ENCODE measurements around the gene RTL10.

RTL10 gene

DNA sequence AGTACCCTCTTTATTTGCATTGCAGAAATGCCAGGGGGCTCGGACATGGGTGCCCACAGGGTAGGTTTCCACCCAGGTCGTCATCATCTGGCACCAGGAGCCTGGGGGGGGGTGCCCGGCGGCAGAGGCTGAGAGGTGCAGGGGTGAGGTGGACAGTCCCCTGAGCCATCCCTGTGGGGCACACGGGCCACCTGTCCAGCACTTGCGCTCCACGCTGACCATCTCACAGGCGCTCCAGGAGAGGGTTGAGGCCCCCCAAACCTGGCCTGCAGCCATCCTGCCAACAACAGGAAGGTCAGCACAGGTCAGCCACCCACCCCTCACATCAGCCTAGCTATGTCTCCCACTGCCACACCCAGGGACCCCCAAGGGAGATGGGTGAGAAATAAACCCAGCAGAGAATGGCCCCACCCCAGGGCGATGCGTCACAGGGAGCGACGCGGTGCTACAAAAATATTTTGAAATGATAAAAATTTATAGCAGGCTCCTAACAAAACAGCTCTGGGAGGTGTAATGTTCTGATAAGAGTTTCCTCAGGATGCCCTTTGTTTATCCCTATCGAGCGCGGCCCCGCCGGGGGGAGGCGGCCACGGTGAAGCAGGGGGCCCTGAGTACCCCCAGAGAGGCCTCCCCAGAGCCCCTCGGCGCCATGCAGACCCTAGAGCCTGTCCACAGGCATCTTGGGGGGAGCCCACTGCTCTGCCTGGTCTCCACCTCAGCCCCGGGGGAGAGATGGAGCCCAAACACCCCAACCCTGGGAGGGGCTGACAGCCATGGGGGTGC, 21.0 kb upstream of the RTL10 start:
- no peak for DNase-seq

DNA sequence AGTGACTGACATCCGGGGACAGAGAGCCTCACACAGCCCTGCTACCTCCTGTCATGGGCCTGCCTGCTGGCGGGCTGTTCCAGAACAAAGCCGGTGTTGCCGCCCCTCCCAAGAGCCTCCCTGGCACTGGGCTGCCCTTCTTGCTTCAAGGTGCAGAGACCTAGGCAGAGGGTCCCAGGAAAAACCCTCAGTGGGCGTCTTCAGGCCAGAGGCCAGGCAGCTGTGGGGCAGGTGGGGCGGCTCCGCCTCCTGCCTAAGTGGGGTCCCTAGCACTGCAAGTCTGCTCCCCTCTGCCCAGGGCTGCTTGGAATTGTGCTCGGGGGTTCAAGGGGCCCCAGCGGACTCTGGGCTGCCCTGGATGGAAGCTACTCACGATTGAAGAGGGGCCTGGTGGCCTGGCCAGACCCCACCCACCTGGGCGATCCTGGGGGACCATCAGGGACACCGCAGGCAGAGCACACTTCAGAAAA, 20.4 kb upstream of the RTL10 start:
- no peak for DNase-seq

DNA sequence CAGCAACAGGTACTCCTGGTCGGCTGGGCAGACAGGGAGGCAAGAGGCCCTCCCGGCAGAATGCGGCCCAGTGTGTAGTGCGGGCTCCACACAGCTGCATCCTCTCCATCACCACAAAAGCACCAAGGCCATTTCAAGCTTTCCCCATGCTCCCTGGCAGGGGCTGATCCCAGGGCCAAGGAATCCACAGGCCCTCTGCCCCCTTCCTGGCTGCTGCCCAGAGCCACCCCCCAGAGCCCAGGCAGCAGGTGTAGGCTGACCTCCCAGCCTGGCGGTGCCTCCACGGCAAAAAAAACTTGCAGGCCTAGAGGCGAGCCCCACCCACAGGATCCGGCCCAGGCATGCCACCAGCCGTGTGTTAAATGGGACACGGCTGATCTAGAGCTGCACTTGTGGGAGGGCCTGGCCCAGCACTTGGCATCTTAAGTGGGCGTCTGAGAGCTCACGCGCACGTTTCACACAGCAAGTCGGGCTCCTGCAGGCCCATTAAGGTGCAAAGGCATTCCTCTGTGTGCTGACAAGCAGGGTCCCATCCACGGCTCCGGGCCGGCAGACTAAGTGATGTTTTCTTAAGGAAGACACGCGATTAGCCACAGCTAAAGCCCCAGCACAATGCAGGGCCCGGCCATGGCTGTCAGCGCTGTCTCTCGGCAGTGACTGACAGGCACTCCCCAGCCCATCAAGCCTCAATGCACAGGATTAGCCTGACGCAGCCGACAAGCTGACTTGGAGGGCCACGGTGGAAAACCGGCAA, 19.8 kb upstream of the RTL10 start:
- no peak for DNase-seq

DNA sequence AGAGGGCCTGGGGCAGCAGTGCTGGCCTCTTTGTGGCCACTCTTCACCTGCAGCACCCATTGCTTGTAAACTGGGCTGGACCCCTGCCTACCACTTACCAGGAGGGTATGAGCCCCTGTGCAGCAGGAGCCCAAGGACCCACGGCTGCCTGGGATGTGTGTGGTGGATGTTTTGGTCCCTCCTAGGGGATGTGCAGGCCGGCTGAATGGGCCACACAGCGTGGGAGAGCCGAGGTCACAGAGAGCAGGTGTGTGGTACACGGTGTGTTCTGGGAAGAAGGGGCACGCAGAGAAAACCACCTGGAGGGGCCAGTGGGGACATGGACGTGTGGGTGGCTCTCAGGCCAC, 19.3 kb upstream of the RTL10 start:
- no peak for DNase-seq

DNA sequence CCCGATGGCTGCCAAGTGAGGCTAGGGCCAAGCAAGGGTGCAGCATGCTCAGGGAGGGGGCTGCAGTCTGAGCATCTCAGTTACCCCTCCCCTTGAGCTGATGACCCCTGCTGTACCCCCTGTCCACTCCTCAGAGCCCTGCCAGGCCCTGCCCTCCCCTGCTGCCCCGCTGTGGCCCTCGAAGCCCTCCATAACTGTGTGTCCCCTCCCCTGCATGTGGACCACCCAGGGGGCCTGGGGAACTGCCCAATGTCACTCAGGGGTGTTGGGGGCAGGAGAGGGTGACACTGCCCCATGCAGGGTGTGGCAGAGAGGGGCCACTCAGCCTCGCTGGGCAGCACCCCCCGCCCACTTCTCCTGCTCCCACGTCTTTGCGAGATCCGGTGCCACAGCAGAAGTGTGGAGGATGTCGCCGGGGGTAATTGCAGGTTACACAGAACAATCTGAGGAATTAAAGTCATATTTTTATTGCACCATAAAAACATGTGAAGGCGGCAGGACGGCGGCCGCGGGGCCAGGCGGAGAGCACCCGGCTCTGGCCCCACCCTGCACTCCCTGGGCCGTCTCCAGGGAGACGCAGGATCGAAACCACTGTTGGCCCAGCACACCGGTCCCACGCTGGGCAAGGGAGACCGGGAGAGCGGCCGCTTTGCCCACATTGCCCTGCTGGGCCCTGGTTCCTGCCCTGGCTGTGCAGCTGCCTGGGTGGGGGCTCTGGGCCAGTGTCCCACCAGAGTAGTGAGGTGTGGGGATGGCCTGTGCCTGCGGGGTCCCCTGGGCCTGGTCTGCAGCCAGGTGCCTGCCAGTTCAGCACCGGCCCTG, 18.7 kb upstream of the RTL10 start:
- no peak for DNase-seq

DNA sequence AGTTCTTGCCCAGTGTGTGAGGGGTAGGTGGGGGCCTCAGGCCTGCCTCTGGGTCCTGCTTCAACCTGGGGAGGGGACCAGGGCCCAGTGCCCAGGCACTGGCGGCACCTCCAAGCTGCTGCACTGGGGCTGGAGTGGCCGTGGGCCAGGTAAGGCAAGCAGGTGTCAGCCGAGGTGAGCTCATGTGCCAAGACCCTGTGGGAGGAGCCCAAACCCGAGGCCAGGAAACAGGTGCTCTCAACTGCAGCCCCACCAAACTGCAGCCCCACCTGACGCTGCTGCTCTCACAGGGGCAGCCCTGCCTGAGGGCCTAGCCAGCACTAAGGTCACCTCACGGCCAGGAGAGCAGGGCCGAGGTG, 18.1 kb upstream of the RTL10 start:
- DNase-seq = no peak

DNA sequence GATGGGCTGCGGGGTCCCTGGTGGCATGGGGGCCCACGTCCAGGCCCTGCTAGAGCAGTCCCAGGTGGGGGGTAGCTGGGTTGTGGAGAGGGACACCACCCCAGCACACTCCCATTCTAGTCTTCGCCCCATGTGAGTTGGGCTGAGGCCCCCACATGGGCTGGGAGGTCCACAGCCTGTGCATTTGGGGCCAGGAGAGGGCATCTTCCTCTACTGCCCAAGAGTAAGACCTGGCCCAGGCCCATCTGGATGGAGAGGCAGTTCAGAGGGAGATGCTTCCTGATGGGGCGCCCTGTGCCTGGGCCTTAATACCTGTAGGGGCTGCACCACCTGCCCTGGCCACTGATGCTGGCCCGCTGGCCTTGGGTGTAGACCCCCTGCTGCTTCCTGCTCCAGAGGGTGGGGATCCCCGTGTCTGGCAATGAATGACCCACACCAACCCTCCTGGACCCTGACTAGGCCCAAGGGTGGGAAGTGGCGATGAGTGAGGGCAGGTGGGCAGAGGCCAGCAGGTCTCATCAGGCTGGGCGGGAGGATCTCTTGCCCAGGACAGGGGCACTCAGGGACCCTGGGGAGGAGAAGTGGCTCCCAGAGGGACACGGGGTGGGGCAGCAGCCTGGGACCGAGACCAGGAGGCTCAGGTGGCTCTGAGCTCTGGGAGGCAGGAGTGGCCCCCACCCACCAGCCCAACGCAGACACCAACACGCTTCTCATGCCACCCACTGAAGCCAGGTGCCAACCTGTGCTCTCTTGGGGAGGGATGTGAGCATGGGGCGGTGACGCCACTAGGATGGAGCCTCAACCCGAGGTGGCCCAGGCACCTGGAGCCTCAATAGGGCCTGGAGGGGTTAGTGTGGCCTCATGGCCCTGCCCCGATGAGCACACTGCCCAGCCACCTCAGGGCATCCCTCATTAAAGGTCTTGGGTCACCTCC, 17.4 kb upstream of the RTL10 start:
- DNase-seq = no peak

DNA sequence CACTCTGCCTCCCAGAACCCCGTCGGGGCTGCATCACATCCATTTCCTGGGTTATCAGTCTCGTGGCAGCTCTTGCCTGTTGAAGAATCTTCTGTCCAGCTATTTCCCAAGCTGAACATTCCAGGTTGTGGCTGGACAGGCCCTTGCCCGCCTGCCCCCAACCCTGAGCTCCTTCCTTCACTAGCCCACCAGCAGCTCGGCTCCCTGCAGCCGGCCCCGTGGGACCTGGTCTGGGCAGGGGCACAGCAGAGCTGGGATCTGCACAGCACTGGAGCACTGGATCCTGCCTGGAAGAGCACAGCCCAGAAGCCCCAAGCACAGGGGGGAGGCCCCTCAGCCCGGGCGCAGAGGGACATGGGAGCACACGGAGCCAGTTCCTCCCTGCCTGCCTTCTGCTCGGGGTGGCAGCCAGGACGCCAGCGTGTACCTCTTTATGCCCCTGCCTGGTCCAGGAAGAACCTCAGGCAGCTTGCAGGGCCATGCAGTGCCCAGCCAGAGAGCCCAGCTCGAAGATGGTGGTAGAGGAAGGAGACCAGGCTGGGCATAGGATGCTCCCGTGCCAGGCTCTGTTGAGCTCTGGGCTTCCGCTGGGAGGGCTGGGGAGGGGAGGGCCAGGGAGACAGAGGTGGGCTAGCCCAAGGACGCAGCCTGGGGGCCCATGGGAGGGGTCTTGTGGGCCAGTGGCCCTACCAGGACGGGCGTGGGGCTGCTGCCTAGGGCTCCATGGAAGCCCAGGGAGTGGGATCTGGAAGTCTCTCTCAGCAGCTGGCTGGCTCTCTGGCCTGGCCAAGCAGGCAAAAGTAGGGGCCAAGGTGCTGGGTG, 16.6 kb upstream of the RTL10 start:
- DNase-seq = no peak

DNA sequence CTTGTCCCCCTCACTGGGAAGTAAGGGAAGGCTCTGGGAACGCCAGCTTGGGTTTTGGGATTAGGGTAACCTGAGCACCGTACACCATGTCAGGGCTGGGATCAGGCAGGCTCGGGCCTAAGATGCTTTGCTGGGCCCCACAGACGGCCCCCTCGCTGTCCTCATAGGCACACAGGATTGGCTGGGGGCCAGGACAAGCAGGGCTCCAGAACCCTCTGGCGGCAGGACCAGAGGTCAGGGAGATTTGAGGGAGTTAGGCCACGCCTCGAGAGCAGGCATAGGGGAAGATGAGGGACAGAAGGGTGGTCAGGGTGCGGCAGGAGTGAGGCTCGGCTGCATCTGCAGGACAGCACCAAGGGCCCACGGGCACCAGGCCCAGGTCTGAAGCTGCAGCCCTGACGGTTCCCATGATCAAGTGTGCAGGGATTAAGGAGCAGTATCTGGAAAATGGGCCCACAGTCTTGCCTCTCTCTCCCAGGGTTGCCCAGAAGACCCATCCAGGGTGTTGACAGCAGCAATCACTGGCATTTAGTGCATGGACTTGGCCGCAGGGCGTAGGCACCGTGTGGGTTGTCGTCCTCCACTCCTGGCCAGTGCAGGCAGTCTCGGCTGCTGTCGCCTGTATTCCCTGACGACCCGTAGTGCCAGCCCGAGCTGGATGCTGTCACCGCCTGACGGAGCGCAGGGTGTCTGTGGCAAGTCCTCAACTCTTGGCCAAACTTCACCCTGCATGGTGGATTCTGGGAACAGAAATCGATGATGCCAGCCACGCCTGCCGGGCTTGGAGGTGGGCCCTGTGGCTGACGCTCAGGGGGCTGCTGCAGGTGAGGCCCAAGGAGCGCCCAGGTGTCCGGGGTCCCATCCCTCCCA, 15.7 kb upstream of the RTL10 start:
- no peak for DNase-seq

DNA sequence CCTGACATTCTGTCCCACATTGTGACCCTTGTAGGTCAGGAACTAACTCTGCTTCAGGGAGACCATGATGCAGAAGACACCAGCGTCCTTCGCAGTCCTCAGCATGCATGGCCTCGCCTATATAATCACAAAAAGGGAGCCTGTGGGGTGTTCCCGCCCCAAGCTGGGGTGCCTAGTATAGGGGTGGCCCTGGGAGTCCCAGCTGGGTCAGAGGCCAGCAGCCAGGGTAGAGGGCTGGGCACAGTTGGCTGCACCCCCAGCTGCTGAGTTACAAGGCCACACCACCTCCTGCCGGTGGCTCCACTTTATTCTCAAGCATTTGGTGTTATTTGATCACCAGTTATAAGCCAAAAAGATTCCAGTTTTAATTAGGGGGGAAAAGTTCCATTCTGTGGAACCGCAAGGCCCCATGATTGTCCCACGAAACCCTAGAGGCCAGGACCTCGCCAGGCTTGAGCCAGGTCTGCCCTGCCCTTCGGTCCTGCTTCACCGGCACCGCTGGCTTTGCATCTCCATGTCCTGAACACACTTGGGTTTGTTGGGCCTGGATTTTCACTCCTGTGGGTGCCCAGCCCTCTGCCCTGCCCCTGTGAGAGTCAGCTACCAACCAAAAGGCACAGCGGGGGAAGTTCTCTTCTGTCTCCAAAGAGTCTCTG, 15.0 kb upstream of the RTL10 start:
- no peak for DNase-seq

DNA sequence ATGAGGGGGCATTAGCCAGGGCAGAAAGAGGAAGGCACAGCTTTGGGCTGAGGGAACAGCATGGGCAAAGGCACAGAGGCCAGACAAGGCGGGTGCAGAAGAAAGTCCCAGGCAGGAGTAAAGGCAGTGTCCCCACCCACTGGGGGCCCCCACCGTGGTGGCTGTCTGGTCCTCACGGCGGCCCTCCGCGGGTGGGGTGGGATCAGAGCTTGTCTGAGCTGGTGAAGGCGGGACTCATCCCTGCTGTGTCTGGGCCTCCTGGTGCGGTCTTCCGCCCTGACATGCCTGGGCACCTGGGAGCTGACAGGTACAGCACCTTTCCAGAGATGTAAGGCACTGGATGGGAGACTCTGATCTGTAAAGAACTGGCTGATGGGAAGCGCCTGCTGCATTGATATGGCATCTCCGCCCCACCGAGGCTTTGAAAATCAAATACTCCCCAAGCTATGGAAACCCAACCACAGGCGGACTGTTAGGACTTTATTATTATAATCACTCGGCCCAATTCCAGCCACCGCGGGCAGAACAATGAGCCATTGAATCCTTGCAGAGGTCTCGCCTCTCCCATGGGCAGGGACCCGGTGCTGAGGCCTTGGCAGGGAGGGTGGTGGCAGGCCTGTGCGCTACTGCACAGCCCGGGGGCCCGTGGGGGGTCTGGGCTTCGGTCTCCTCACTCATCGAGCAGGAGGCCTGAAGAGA, 14.2 kb upstream of the RTL10 start:
- DNase-seq = no peak

DNA sequence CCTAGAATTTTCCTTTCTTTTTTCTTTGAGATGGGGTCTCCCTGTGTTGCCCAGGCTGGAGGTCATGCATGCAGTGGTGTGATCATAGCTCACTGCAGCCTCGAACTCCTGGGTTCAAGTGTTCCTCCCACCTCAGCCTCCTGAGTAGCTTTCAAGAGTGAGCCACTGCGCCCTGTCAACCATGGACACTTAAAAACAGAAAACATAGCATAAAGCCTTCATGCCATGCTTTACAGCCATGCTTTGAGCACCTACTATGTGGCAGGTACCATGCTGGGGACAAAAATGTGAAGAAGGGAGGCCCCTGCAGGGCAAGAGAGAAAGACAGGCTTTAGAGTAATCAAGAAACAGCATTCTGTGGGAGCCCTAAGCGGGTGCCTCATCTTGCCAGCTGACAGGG, 13.7 kb upstream of the RTL10 start:
- DNase-seq = no peak

DNA sequence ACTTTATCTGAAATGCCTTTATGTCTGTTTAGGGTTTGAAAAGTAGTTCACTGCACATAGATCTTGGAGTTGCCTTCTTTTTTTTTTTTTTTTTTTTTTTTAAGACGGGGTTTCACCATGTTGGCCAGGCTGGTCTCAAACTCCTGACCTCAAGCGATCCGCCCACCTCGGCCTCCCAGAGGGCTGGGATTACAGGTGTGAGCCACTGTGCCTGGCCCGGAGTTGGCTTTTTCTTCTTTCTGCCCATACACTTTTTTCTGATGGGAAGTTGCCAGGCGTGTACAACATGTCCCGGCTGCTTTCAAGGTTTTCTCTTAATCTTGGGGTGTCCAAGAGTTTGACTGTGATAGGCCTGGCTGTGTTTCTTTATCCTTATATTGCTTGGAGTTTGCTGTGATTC, 12.9 kb upstream of the RTL10 start:
- no peak for DNase-seq

DNA sequence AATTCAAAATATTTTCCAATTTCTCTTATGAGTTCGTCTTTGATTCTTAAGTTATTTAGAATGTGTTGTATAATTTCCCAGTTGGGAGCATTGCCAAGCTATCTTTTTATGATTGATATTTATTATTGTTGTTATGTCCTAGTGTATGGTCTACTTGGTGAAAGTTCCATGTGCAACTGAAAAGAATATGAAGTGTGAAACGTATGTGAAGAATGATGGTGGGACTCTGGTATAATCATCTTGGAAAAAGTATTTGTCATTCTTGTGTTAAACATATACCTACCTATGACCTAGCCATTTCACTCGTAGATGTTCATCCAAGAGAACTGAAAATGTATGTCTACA, 12.0 kb upstream of the RTL10 start:
- no peak for DNase-seq

DNA sequence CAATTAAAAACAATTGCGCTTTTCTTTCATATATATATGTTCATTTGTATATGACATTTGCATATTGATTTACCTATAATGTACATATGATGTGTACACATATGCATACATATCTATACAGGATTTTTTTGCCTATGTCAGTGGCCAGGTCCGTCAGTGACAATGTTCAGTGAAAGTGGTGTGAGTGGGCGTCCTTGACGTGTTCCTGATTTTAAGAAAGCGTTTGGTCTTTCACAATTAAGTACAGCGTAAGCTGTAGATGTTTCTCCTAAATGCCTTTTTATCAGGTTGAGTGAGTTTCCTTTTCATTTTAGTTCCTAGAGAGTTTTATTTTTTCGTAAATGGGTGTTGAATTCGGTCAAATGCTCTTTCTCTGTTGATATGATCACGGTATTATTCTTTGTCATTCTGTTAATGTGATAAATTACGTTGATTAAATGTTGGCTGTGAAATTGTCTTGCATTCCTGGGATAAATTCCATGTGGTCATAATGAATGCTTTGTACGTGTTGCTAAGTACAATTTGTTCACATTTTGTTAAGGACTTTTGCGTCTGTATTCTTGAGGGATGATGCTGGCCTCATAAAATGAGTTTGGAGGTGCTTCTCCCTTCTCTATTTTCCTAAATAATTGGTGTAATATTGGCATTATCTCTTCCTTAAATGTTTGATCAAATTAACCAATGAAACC, 10.6 kb upstream of the RTL10 start:
- DNase-seq = no peak

DNA sequence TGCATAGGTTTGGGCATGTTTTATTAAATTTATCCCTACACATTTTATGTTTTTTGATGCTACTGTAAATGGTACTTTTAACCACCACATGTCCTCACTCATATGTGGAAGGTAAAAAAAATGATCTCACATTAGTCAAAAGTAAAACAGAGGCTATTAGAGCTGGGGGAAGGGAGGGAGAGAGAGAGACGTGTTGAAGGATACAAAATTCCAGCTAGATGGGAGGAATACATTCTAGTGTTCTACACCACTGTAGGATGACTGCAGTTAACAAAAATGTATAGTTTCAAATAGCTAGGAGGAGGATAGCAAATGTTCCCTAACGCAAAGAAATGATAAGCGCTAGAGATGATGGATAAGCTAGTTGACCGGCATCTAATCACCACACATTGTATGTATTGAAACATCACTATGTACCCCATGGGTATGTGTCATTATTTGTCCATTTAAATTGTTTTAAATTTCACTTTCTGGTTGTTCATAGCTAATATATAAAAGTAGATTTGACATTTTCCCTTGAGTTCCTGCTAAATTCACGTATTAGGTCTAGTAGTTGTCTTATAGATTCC, 9.9 kb upstream of the RTL10 start:
- DNase-seq = no peak

DNA sequence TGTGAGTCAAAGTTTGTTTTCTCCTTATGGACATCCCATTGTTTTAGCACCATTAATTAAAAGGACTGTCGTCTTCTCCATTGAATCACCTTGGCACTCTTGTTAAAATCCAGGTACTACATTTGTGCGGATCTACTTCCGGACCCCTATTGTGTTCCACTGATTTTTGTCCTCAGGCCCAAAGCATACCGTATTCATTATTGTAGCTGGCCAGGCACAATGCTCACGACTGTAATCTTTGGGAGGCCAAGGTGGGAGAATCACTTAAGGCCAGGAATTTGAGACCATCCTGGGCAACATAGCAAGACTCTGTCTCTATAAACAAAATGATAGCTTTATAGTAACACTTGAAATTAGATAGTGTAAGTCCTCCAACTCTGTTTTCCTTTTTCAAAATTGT, 8.9 kb upstream of the RTL10 start:
- DNase-seq = no peak

DNA sequence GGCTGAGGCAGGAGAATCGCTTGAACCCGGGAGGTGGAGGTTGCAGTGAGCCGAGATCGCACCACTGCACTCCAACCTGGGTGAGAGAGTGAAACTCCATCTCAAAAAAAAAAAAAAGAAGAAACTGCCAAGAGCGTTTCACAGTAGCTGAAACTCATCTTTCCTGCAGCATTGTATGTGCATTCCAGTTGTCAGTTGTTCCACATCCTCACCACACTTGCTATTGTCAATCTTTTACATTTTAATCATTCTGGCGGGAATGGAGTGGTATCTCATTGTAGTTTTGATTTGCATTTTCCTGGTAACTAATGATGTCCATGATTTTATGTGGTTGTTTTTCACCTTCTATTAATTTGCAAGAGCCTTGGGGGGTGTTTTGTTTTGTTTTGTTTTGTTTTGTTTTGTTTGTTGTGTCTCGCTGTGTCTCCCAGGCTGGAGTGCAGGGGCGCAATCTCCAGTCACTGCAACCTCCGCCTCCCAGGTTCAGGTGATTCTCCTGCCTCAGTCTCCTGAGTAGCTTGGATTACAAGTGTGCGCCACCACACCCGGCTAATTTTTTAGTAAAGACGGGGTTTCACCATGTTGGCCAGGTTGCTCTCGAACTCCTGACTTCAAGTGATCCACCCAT, 8.1 kb upstream of the RTL10 start:
- no peak for DNase-seq

Measured in stimulated activated CD4-positive, alpha-beta T cell treated with anti-CD3 and anti-CD28 coated beads, Interleukin-2, amount 100 ng/mL, for 48 hours (primary cell).